Fibroblast of pulmonary artery (primary cell): ENCODE data around the gene BUB1B.
"Not testable (repeated sequence)": the region's sequence is repeated elsewhere in the genome, so short reads cannot be mapped to it uniquely, and the experiment has no call there.

Experiments
- DNase-seq: peaks from one replicate; pipeline ENCODE4 v3.0.0-alpha.2; 2010; ENCODE audit warnings: low read depth
- H3K4me3 ChIP-seq: replicated peaks from 2 replicates; pipeline ENCODE4 v1.5.1; 2011; ENCODE audit warnings: low read depth, mild to moderate bottlenecking, control low read depth, low read length, moderate library complexity
- CTCF ChIP-seq: IDR thresholded peaks from 2 replicates; pipeline ENCODE4 v1.5.1; 2011; ENCODE audit warnings: mild to moderate bottlenecking, control low read depth, low read length, inconsistent platforms; ENCODE audit errors: missing control alignments

BUB1B gene

DNA sequence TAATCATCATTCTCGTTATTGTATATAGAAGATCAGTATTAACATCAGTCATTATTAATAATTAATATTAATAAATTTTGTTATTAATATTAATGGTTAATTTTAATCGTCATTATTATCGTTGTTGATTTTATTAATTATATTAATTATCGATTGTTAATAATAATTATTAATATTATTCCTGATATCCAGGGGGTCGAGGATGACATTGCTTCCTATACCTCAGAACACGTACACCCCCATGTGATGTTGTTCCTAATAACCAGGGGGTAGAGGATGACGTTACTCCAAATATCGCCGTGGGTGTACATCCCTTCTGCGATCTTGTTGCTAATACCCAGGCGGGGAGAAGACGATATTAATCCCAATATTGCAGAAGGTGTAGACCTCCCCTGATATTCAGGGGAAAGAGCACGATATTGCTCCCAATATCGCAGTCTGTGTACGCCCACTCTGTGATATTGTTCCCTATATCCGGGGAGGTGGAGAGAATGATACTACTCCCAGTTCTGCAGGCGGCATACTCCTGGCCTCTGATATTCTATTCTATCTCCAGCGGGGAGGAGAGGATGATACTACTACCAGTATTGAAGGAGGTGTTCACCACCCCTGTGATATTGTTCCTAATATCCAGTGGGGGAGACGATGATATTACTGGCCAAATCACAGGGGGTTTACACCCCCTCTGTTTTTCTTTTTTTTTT is 29.9 kb upstream of the BUB1B start:
- H3K4me3 ChIP-seq, result no peak overlapping the region
- no peak for TF ChIP-seq CTCF
- no peak for DNase-seq

DNA sequence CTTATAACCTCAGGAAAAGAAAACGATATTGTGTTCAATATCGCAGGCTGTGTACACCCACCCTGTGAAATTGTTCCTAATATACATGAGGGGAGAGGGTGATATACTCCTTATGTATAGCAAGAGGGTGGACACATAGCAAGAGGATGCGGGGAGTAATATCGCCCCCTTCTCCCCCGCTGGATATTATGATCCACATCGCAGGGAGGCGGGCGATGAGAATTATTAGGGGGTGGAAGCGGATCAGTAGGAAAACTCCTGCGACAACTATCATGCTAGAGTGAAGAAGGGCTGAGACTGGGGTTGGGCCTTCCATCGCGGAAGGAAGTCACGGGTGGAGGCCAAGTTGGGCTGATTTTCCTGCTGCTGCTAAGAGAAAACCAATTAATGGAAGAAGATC is 27.3 kb upstream of the BUB1B start:
- no peak overlapping the region for H3K4me3 ChIP-seq
- no peak for TF ChIP-seq CTCF
- no peak for DNase-seq

DNA sequence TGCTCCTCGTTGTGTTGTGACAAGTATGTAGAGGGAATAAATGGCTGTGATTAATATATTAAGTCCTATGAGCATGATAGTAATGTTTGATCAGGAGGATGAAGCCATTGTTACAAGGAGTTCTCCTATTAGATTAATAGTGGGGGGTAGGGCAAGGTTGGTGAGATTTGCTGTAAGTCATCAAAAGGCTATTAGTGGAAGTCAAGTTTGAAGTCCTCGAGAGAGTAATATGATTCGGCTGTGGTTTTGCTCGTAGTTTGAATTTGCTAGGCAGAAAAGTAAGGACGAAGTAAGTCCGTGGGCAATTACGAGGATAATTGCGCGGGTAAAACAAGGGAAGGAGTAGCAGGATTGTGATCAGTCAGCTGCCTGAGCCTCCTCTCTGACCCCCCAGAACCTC is 26.0 kb upstream of the BUB1B start:
- no peak overlapping the region for H3K4me3 ChIP-seq
- no peak for TF ChIP-seq CTCF
- DNase-seq, result no peak

GRCh38 chr15:40135846-40136450 is 24.9 kb upstream of the BUB1B start:
- not testable (repeated sequence) for DNase-seq, H3K4me3 ChIP-seq

DNA sequence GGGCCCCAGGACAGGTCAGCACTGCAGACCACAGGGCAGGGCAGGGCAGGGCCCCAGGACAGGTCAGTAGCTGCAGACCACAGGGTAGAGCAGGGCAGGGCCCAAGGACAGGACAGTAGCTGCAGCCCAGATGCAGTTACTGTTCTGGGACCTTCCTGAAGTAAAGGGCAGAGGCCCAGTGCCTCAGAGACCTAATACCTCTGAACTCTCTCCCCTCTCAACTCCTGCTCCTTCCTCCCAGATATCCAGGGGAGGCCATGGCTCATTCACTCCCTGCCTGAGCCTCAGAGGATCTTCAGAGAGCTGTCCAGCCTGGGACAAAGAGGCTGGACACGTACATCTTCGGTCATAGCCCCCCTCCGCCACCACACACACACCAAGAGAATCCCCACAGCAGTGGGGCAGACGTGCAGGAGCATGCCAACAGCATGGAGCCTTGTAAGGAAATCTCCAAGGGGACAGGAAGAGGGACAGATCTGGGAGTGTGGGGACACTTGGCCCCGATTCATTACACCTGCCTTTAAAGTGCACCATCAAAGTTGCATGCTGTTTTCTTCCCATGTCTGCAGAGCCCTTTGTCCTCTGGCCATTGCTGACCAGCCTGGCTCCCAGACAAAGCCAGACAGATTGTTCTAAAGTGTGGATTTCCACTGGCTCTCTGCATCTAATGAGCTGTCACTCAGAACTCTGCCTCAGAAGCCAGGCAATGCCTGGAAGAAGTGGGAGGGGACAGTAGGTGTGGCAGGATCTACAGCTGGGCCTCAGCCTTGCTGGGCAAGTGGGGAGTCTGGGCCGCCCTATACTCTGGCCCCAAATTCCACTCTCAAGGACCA is 24.2 kb upstream of the BUB1B start:
- no peak for DNase-seq
- TF ChIP-seq CTCF, result no peak
- no peak overlapping the region for H3K4me3 ChIP-seq

- no peak for DNase-seq
- TF ChIP-seq CTCF, result no peak
- H3K4me3 ChIP-seq, result no peak overlapping the region
Measured at GRCh38 chr15:40137303-40138200, 23.3 kb upstream of the BUB1B start.

- not testable (repeated sequence) for DNase-seq, H3K4me3 ChIP-seq
Measured at GRCh38 chr15:40138201-40138570, 22.7 kb upstream of the BUB1B start.
